Activated B cell treated with CpG ODN at 0.5 μM for 24 hours (primary cell): ENCODE results near the gene ALG6. TPM values are rescaled to one million over a fixed set of nuclear protein-coding genes. Genes with fewer than 3 reads are reported as not detected.
A peak's percentile ranks its signal among the peaks of the same experiment; 100 is the strongest.

Source experiments
- ATAC-seq: fragments of 200-7000 bp; cut with Tn5 transposase; one replicate; pipeline ENCODE4 v1.10.0; 2021; ENCODE audit warnings: low read depth, mild to moderate bottlenecking, moderate library complexity
- CTCF ChIA-PET: fragments of 350-600 bp; sonication (Branson Sonifier 250); formaldehyde crosslinking; loops from one replicate; lab custom pipeline; 2021; ENCODE audit warnings: antibody characterized with exemption; lab: Charles Lee
- POLR2A ChIA-PET: fragments of 350-600 bp; sonication (Branson Sonifier 250); formaldehyde crosslinking; loops from one replicate; lab custom pipeline; 2021; ENCODE audit warnings: antibody characterized with exemption; lab: Charles Lee
- DNase-seq: peaks from one replicate; pipeline ENCODE4 v3.0.0; 2022
- H3K27ac Mint-ChIP-seq: one replicate; pipeline ENCODE4 v1.8.0; 2020; ENCODE audit warnings: mixed read lengths
- H3K27me3 Mint-ChIP-seq: one replicate; pipeline ENCODE4 v1.8.0; 2021; ENCODE audit warnings: mixed read lengths
- H3K36me3 Mint-ChIP-seq: one replicate; pipeline ENCODE4 v1.8.0; 2021; ENCODE audit warnings: low read depth, mixed read lengths
- H3K4me1 Mint-ChIP-seq: one replicate; pipeline ENCODE4 v1.8.0; 2021; ENCODE audit warnings: mixed read lengths
- H3K4me3 Mint-ChIP-seq: one replicate; pipeline ENCODE4 v1.8.0; 2020; ENCODE audit warnings: mild to moderate bottlenecking, mixed read lengths
- H3K9me3 Mint-ChIP-seq: one replicate; pipeline ENCODE4 v1.8.0; 2020; ENCODE audit warnings: mixed read lengths
- intact Hi-C: fragments of 100-400 bp; cut with micrococcal nuclease; formaldehyde crosslinking; loops from one replicate; pipeline ENCODE4 v1.15.1; 2024
- total RNA-seq: library from RNA; stranded (reverse); gene quantifications from 2 replicates; pipeline ENCODE4 v1.2.3, GENCODE V29; 2022
- TF ChIP-seq, protein P1 (sequence below): fragments of 200-600 bp; IDR thresholded peaks from one replicate; pipeline ENCODE4 v1.8.0; 2022; ENCODE audit warnings: antibody characterized with exemption, mild to moderate bottlenecking

ALG6 gene
- 20.0 and 21.5 TPM in 2 replicates for total RNA-seq

DNA sequence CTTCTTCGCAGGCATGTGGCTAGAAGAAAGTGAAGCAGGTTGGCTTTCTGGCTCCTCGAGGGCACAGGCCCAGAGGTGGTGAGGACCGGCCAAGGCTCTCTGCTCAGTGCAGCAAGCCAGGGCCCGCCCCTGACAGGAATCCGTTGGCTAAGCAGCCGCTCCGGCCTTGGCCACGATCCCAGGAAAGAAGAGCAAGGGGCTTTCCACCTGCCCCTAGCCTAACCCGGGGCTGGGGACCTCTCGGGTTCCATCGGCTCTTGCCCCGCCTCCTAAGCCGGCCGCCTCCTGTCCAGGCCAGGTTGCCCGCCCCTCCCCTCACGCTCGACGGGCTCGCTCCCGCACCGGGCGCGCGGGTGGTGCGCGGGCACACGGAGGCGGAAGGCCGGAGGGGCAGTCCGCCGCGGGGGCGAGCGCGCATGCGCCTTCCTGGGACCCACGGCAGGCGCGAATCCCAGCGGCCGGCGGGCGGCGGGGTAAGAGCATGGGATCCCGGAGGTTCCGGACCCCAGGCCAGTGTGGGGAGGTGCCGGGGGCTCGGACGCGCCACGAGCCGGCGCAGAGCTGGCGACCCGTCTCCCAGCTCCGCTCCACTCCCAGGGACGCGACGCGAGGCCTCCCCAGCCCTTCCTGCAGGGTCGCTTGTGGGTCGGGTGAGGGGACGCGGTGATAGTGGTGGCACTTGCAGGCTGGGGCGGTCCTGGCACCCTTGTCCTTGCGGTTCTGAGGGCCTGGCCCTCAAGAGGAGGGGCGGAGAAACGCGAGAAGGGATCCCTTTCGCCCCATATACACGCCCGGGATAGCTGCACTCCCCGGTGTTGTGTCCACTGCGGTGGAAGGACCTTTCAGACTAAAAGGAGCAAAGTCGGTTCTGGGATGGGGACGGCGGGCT, at the start of gene ALG6:
Gene ALG6, plus strand, starts transcription at position 413 of the 889 bp plus-strand sequence. CDS start 3,351 bp downstream, outside the sequence.
- H3K27ac Mint-ChIP-seq = peak within 1 kb of the TSS; percentile 86
- ChIA-PET POLR2A (interaction anchor here (0.6 kb wide), 2 partner anchors 1599 to 1701 kb away, joined by 3 to 4 read pairs; partner anchors contain the start of gene JAK1), CTCF (no interaction called here)
- H3K4me3 Mint-ChIP-seq = peak within 1 kb of the TSS; percentile 98
- ATAC-seq = peak; percentile 92
- DNase-seq = peak; percentile 100
- peaks cover 18% of the 10 kb centered on the region for H3K36me3 Mint-ChIP-seq
- TF ChIP-seq, protein P1, sequence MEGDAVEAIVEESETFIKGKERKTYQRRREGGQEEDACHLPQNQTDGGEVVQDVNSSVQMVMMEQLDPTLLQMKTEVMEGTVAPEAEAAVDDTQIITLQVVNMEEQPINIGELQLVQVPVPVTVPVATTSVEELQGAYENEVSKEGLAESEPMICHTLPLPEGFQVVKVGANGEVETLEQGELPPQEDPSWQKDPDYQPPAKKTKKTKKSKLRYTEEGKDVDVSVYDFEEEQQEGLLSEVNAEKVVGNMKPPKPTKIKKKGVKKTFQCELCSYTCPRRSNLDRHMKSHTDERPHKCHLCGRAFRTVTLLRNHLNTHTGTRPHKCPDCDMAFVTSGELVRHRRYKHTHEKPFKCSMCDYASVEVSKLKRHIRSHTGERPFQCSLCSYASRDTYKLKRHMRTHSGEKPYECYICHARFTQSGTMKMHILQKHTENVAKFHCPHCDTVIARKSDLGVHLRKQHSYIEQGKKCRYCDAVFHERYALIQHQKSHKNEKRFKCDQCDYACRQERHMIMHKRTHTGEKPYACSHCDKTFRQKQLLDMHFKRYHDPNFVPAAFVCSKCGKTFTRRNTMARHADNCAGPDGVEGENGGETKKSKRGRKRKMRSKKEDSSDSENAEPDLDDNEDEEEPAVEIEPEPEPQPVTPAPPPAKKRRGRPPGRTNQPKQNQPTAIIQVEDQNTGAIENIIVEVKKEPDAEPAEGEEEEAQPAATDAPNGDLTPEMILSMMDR = no peak
- intact Hi-C loops = loop anchor here (1.0 to 10.0 kb wide), 5 partner anchors 45 to 931 kb away; partner anchors contain the start of genes EFCAB7, FOXD3, ITGB3BP and PGM1
- peaks cover 9% of the 10 kb centered on the region for H3K27me3 Mint-ChIP-seq
- peaks cover 21% of the 10 kb centered on the region for H3K4me1 Mint-ChIP-seq
- no peaks in the 10 kb centered on the region for H3K9me3 Mint-ChIP-seq

DNA sequence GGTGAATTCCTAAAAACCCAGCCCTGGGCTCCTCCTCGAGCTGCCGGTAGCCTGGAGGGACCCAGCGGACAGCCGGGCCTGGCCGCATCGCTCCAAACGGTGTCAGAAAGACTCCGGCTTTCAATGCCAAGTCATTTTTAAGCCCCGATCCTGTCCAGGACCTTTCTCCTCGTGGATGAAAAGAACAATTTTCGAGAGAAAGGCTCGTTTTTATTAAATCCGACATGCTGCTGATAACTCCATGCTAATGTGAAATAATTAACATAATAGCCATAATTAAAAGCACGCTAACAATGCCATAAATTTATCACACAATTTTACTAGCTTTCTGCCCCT, 49.6 kb upstream of the ALG6 start:
- H3K27me3 Mint-ChIP-seq = peaks cover 62% of the 10 kb centered on the region
- POLR2A ChIA-PET = no interaction called here
- CTCF ChIA-PET = interaction anchor here (1.4 kb wide), 1 partner anchor 124 kb away, joined by 3 read pairs; no protein-coding TSS in a partner anchor

DNA sequence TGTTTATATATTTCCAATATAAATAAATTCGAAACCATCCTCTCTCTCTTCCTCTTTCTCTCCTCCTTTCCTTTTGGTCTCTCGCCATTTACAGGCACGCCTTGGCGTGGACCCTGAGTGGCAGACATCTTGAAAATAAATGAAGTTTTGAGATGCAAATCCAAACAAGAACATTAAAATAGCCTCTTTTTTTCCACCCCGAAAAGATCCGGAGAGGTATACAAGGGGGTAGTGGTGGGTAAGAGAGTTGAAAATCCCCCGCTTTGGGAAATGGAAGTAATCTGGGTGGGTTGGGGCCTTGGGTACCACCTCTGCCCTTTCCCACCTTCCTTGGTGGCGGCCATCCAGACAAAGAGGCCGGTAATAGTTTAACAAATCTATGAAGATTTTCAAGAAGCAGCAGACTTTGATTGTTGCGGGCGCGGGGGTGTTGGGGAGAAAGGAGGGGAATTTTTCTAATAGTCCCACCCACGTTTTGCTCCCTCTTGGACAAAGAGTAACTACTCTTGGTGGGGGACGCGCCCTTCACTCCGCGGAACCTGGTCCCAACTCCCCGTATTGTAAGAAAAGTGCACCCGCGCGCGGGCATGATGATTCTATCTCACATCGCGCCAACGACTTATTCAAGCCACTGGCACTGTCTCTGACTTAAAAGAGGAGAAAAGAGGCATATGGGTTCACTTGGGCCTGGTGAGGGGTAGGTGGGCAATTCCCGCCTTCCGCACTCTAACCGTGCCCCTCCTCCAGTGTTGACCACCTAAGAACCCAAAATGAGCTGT, 49.0 kb upstream of the ALG6 start:
- CTCF ChIA-PET = no interaction called here
- POLR2A ChIA-PET = no interaction called here
- intact Hi-C loops = no loop called here

More for the DNA sequence above, 49.6 kb upstream of the ALG6 start:
- peak overlapping the region; percentile 69 for H3K4me3 Mint-ChIP-seq
- peaks cover 25% of the 10 kb centered on the region for H3K4me1 Mint-ChIP-seq
- H3K36me3 Mint-ChIP-seq = peaks cover 7% of the 10 kb centered on the region
- no peak for ATAC-seq
- DNase-seq = no peak
- intact Hi-C loops = loop anchor here (1.0 to 2.0 kb wide), 3 partner anchors 14 to 219 kb away; no protein-coding TSS in a partner anchor
- peak overlapping the region; percentile 70 for H3K27ac Mint-ChIP-seq
- TF ChIP-seq, protein P1 = no peak
- peaks cover 5% of the 10 kb centered on the region for H3K9me3 Mint-ChIP-seq

DNA sequence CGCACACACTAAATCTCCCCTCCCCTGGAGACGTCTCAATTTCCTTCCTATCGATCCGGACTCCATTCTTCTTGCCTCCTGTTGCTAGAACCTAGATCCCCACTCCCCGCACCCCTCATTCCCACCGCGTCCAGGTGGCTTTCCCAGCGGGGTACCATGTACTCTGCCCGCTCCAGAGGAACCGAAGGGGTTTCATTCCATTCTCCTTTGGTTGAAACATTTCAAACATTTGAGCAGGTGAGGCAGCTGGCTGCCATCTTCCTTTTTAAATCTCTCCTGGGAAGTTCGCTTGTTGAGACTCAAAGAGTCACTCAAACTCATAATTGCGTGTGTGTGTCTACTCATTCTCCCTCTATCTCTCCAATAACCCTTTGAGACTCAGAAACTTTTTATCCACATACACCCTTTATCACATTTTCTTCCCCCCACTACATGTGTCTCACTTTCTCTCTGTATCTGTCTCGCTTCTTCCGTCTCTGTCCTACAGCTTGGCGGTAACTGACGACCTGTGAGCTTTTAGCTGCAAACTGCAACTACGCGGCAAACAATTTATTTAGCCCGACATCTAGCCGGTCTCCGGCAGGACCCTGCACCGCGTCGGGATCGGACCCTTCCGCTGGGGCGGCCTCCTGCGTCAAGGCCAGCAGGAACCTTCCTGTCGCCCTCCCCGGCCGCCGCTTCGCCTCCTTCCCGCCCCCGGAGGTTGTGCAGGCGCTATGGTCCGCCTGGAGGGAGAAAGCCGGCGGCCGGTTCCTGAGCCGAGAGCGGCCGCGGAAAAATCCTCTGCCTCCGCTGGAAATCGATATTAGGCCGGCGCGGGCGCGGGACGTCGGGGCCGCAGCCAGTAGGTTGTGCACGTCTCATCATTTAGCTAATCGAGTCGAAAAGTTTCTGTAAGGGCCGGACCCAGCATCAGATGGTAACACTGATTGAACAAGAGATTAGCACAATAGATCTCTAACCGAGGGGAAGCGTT, 48.1 kb upstream of the ALG6 start:
- ChIA-PET CTCF (no interaction called here), POLR2A (interaction anchor here (0.6 kb wide), 1 partner anchor 11 kb away, joined by 3 read pairs; no protein-coding TSS in a partner anchor)
- peaks cover 5% of the 10 kb centered on the region for H3K9me3 Mint-ChIP-seq
- peak; percentile 16 for DNase-seq
- ATAC-seq = no peak
- H3K4me1 Mint-ChIP-seq = peaks cover 28% of the 10 kb centered on the region
- peak overlapping the region; percentile 65 for H3K27ac Mint-ChIP-seq
- H3K27me3 Mint-ChIP-seq = peaks cover 57% of the 10 kb centered on the region
- TF ChIP-seq, protein P1 = no peak
- H3K36me3 Mint-ChIP-seq = peaks cover 7% of the 10 kb centered on the region
- intact Hi-C loops = loop anchor here (5.0 kb wide), 1 partner anchor 203 kb away; the partner anchor contains the start of genes EFCAB7 and ITGB3BP
- H3K4me3 Mint-ChIP-seq = peak overlapping the region; percentile 11

More for the DNA sequence above, 49.0 kb upstream of the ALG6 start:
- peaks cover 26% of the 10 kb centered on the region for H3K4me1 Mint-ChIP-seq
- peaks cover 7% of the 10 kb centered on the region for H3K36me3 Mint-ChIP-seq
- no peak for DNase-seq
- H3K4me3 Mint-ChIP-seq = peak overlapping the region; percentile 69
- ATAC-seq = no peak
- peaks cover 60% of the 10 kb centered on the region for H3K27me3 Mint-ChIP-seq
- H3K9me3 Mint-ChIP-seq = peaks cover 5% of the 10 kb centered on the region
- peak overlapping the region; percentile 70 for H3K27ac Mint-ChIP-seq
- TF ChIP-seq, protein P1 = no peak
